HepG2 (cell line): Measurements from ENCODE around the gene SLC25A45. TPM values are rescaled to one million over a fixed set of nuclear protein-coding genes. Genes with fewer than 3 reads are reported as not detected.

Experiments
- ATAC-seq: fragments of 200-7000 bp; cut with Tn5 transposase; 3 replicates; pipeline ENCODE4 v1.9.1; 2020; ENCODE audit warnings: mild to moderate bottlenecking, moderate library complexity
- BruUV-seq: library from RNA; stranded (reverse); fragments of 400-500 nt; replicated peaks from 2 replicates; lab custom pipeline; 2021; lab: Mats Ljungman, UMichigan
- CTCF ChIA-PET: fragments of 300-600 bp; formaldehyde crosslinking; extraction: SDS; loops from one replicate; lab custom pipeline; 2021; ENCODE audit warnings: low total read pairs, inconsistent platforms, low intra/inter-chr PET ratio; lab: Yijun Ruan, JAX
- POLR2A ChIA-PET: fragments of 350-600 bp; sonication (Branson Sonifier 250); formaldehyde crosslinking; loops from one replicate; lab custom pipeline; 2020; ENCODE audit warnings: antibody characterized with exemption, inconsistent platforms; lab: Yijun Ruan, JAX
- DNase-seq: peaks from one replicate; pipeline ENCODE4 v3.0.0-alpha.2; 2015; ENCODE audit warnings: low spot score
- FAIRE-seq: peaks from 3 replicates; lab custom pipeline; 2011; peaks lifted over from hg19 to GRCh38; lab: Jason Lieb, UNC
- H2AFZ ChIP-seq: one replicate; pipeline ENCODE4 v1.6.1; 2011; ENCODE audit warnings: low read length, inconsistent platforms
- H3K27ac ChIP-seq: fragments of 300-600 bp; 3 replicates; pipeline ENCODE4 v1.8.0; 2011; ENCODE audit warnings: mixed run types, mild to moderate bottlenecking, mixed read lengths, low read length, inconsistent platforms; ENCODE audit not compliant: insufficient read depth; ENCODE audit errors: extremely low read length
- H3K27me3 ChIP-seq, 2 experiments: fragments of 200-600 bp in 1 of 2; 2 replicates in 1 of 2; 3 replicates in 1 of 2; pipeline versions ENCODE4 v1.6.0 to v1.8.0; 2011; ENCODE audit warnings: low read length in 2 of 2, mild to moderate bottlenecking in 2 of 2, moderate library complexity in 2 of 2, inconsistent platforms in 1 of 2; ENCODE audit not compliant: insufficient read depth in 2 of 2, control insufficient read depth in 1 of 2
- H3K36me3 ChIP-seq, 2 experiments: fragments of 200-600 bp in 1 of 2; replicated peaks in 1 of 2; 2 replicates in 1 of 2; 3 replicates in 1 of 2; pipeline versions ENCODE4 v1.5.1 to v1.8.0; 2011; ENCODE audit warnings: low read length in 2 of 2, inconsistent platforms in 1 of 2; ENCODE audit not compliant: insufficient read depth in 2 of 2, control insufficient read depth in 1 of 2
- H3K4me1 ChIP-seq: 2 replicates; pipeline ENCODE4 v1.5.1; 2012; ENCODE audit warnings: low read length, inconsistent platforms; ENCODE audit not compliant: insufficient read depth
- H3K4me2 ChIP-seq: 2 replicates; pipeline ENCODE4 v1.6.0; 2011; ENCODE audit warnings: low read depth, low read length, inconsistent platforms
- H3K4me3 ChIP-seq, 3 experiments: fragments of 200-600 bp in 1 of 3; sonication (generic), shearing (Covaris generic) in 1 of 3; replicated peaks in 1 of 3; 2 replicates each; pipeline ENCODE4 v1.5.1; 2011 to 2016; ENCODE audit warnings: low read length in 3 of 3, inconsistent platforms in 2 of 3, low read depth in 2 of 3, mild to moderate bottlenecking in 2 of 3, control low read depth in 1 of 3, mixed read lengths in 1 of 3; ENCODE audit not compliant: insufficient read depth in 1 of 3
- H3K79me2 ChIP-seq: one replicate; pipeline ENCODE4 v1.6.1; 2011; ENCODE audit warnings: low read length, inconsistent platforms; ENCODE audit not compliant: insufficient read depth
- H3K9ac ChIP-seq: 2 replicates; pipeline ENCODE4 v1.6.0; 2011; ENCODE audit warnings: mild to moderate bottlenecking, low read depth, low read length, inconsistent platforms; ENCODE audit not compliant: insufficient read depth
- H3K9me3 ChIP-seq: 2 replicates; pipeline ENCODE4 v1.5.1; 2012; ENCODE audit warnings: mild to moderate bottlenecking, low read length
- H4K20me1 ChIP-seq: 2 replicates; pipeline ENCODE4 v1.6.0; 2011; ENCODE audit warnings: inconsistent platforms, mild to moderate bottlenecking, low read length, moderate library complexity; ENCODE audit not compliant: insufficient read depth
- AHDC1 ChIP-seq: sonication (generic); formaldehyde crosslinking; IDR thresholded peaks from 2 replicates; pipeline ENCODE4 v1.5.1; 2020; ENCODE audit warnings: mild to moderate bottlenecking, missing genetic modification reagents, borderline replicate concordance
- CERS6 ChIP-seq: sonication (generic); formaldehyde crosslinking; IDR thresholded peaks from 2 replicates; pipeline ENCODE4 v1.5.0; 2020; ENCODE audit warnings: missing genetic modification reagents
- CSRNP1 ChIP-seq: sonication (generic); formaldehyde crosslinking; IDR thresholded peaks from 2 replicates; pipeline ENCODE4 v1.8.1; 2023; ENCODE audit warnings: mild to moderate bottlenecking, missing genetic modification reagents
- MEIS2 ChIP-seq: sonication (generic); formaldehyde crosslinking; IDR thresholded peaks from 2 replicates; pipeline ENCODE4 v1.9.0; 2021; ENCODE audit warnings: mild to moderate bottlenecking, missing genetic modification reagents
- PRDM4 ChIP-seq: sonication (generic); formaldehyde crosslinking; IDR thresholded peaks from 2 replicates; pipeline ENCODE4 v1.9.0; 2021; ENCODE audit warnings: missing genetic modification reagents, borderline replicate concordance
- RBAK ChIP-seq: sonication (generic); formaldehyde crosslinking; IDR thresholded peaks from 2 replicates; pipeline ENCODE4 v1.5.1; 2020; ENCODE audit warnings: mild to moderate bottlenecking, missing genetic modification reagents
- YY1 ChIP-seq: IDR thresholded peaks from 2 replicates; pipeline ENCODE4 v1.6.1; 2011; ENCODE audit warnings: low read length, low read depth, moderate library complexity, mild to moderate bottlenecking; ENCODE audit not compliant: insufficient read depth, insufficient replicate concordance
- ZNF292 ChIP-seq: sonication (generic); formaldehyde crosslinking; IDR thresholded peaks from 2 replicates; pipeline ENCODE4 v1.8.1; 2022; ENCODE audit warnings: mild to moderate bottlenecking, low read depth, missing genetic modification reagents, borderline replicate concordance
- WGBS: methylation state at CpG from one replicate; pipeline ENCODE4 v1.1.6; 2017; ENCODE audit warnings: low lambda C conversion rate; 5-methylcytosine and 5-hydroxymethylcytosine counted together
- in situ Hi-C: cut with HindIII; loops from 2 replicates; pipeline ENCODE4 v1.10.0; 2017; ENCODE audit warnings: low pct_unique_long_range_greater_than_20kb; ENCODE audit not compliant: extremely low pct_ligation_motif_present
- intact Hi-C: fragments of 100-400 bp; cut with micrococcal nuclease; formaldehyde crosslinking; loops from one replicate; pipeline ENCODE4 v1.10.0; 2022; ENCODE audit not compliant: unreplicated experiment
- polyA plus RNA-seq, 8 experiments: library from polyadenylated mRNA; depleted of rRNA in 3 of 8; stranded (reverse) in 7 of 8; unstranded in 1 of 8; fragments of >200 nt; fragmentation: Illumina TruSeq in 4 of 8; extraction: Trizol in 4 of 8; gene quantifications; 2 replicates each; pipeline versions ENCODE4 v1.2.1 to v1.2.3, GENCODE V29; 2011 to 2016; ENCODE audit warnings: low read depth in 4 of 8, missing spikeins in 1 of 8, mixed read lengths in 1 of 8; ENCODE audit not compliant: insufficient read depth in 1 of 8
- total RNA-seq, 5 experiments: library from RNA; depleted of rRNA; stranded (reverse); fragments of >200 nt; fragmentation: Illumina TruSeq; extraction: Trizol; gene quantifications; 2 replicates each; pipeline ENCODE4 v1.2.3, GENCODE V29; 2016; ENCODE audit warnings: low read depth in 1 of 5

SLC25A45 gene
- total and polyA plus RNA-seq, 2 of the 13 experiments (the other 11 are each of a cell fraction or from before 2014, with no cell fraction given), result 1.2 to 3.4 TPM

- TF ChIP-seq RBAK (CRISPR knock-in tag) (no peak), MEIS2 (CRISPR knock-in tag) (peak; percentile 76)
Observed at GRCh38 chr11:65420979-65421793, 38.7 kb upstream of the SLC25A45 start (continued).

GRCh38 chr11:65420506-65420905 is 38.1 kb upstream of the SLC25A45 start:
- ATAC-seq, result no peak
- peaks cover 52% of the 10 kb centered on the region for H3K4me1 ChIP-seq
- POLR2A ChIA-PET, result interaction anchor here (1.4 to 17.8 kb wide), 27 partner anchors 7 to 299 kb away, joined by 3 to 952 read pairs (median 13); partner anchors contain the start of genes DPF2, FAU, FRMD8 and MALAT1
- DNase-seq, result no peak
- peak overlapping the region; percentile 100 for H3K9ac ChIP-seq
- CTCF ChIA-PET, result no interaction called here
- WGBS, result 18% methylated on average over 2 of the region's 2 CpGs
- H3K9me3 ChIP-seq, result no peaks in the 10 kb centered on the region
- no peaks in the 10 kb centered on the region; a peak in 1 of 5 replicates for H3K27me3 ChIP-seq
- no peaks in the 10 kb centered on the region; a peak in 1 of 5 replicates for H3K36me3 ChIP-seq
- H3K79me2 ChIP-seq, result peaks cover 67% of the 10 kb centered on the region
- H2AFZ ChIP-seq, result no peak overlapping the region
- FAIRE-seq, result no peak
- in situ Hi-C loops (loop anchor here (5.0 kb wide), 1 partner anchor 77 kb away; the partner anchor contains the start of gene MALAT1), intact Hi-C loops (no loop called here)
- BruUV-seq, result TSS peak; percentile 67
- peak overlapping the region; percentile 66 to 87 (median 70) for H3K4me3 ChIP-seq
- peaks cover 28% of the 10 kb centered on the region for H4K20me1 ChIP-seq
- peak overlapping the region; percentile 100 for H3K27ac ChIP-seq
- H3K4me2 ChIP-seq, result peak overlapping the region; percentile 99
- TF ChIP-seq YY1 (no peak), CSRNP1 (CRISPR knock-in tag) (0 out of 2 replicates have a peak, but pooled peaks have one; percentile 6), AHDC1 (0 out of 2 replicates have a peak, but pooled peaks have one; percentile 7), CERS6 (CRISPR knock-in tag) (no peak), ZNF292 (CRISPR knock-in tag) (no peak), PRDM4 (CRISPR knock-in tag) (no peak)
